ENCODE data around the gene UBE2M. TPM values are rescaled to one million over a fixed set of nuclear protein-coding genes. Genes with fewer than 3 reads are reported as not detected.

UBE2M gene
- total RNA-seq, 1 experiment from 2014 or later = 127 TPM

DNA sequence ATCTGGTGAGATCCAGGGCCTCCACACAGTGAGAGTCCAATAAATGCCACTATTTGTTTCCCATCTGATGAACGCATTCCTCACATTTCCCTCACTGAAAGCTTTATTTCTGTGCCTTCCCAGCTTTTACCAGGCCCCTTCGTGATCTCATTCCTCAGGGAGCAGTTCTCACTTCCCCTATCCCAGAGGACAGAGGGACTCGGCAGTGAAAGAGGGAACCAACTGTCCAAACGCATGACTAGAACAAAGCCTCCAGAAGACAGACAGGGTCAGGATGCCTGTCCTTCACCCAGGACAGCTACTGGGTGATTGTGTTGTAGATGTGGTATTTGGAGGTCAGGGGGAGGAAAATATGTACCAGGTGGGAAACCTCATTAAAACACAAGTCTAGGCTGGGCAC, 36.8 kb downstream of the UBE2M start:
- Histone ChIP-seq H2AFZ (ENCODE audit: low read length) (no peak overlapping the region), H3K14ac (ENCODE audit: insufficient read depth, low read length) (no peak overlapping the region), H3K79me2 (ENCODE audit: insufficient read depth, low read length) (peaks cover 2% of the 10 kb centered on the region; the same call in 1 of the 2 replicates), H3K79me1 (ENCODE audit: insufficient read depth, low read depth, low read length, poor library complexity, severe bottlenecking) (no peaks in the 10 kb centered on the region), H3K4me1 (ENCODE audit: insufficient read depth, low read length) (peaks cover 6% of the 10 kb centered on the region; the same call in 1 of the 2 replicates), H3K4ac (ENCODE audit: low read depth, low read length) (no peak overlapping the region), H3K56ac (ENCODE audit: insufficient read length, low read depth, low read length) (no peak overlapping the region), H3K27ac (ENCODE audit: insufficient read length, low read depth, low read length) (no peak overlapping the region), H2AK5ac (ENCODE audit: insufficient read length, low read length) (no peak overlapping the region), H4K8ac (replicated peaks; ENCODE audit: insufficient read length, low read depth, low read length) (no peak overlapping the region), H3T11ph (ENCODE audit: low read length) (no peak overlapping the region), H3K23ac (ENCODE audit: insufficient read length, low read depth, low read length) (no peak overlapping the region), H2BK120ac (ENCODE audit: low read depth, low read length, poor library complexity, severe bottlenecking) (no peak overlapping the region), H3K23me2 (ENCODE audit: insufficient read length, low read depth, low read length, poor library complexity, severe bottlenecking) (peaks cover 19% of the 10 kb centered on the region), H2BK20ac (ENCODE audit: low read depth, low read length, poor library complexity, severe bottlenecking) (no peak overlapping the region), H4K91ac (ENCODE audit: insufficient read length, low read depth, low read length) (no peak overlapping the region), H2BK12ac (ENCODE audit: insufficient read length, low read depth, low read length) (no peak overlapping the region), H3K27me3 (ENCODE audit: insufficient read depth, low read length) (no peaks in the 10 kb centered on the region), H4K5ac (ENCODE audit: insufficient read length, low read depth, low read length) (no peak overlapping the region), H4K20me1 (ENCODE audit: control insufficient read depth, insufficient read depth, insufficient read length) (no peaks in the 10 kb centered on the region), H3K4me2 (ENCODE audit: insufficient read depth, insufficient read length, low read length) (no peak overlapping the region), H2BK15ac (ENCODE audit: low read depth, low read length) (no peak overlapping the region), H3K9ac (ENCODE audit: extremely low read depth, insufficient read length, low read length) (no peak overlapping the region), H3K9me3 (ENCODE audit: control insufficient read depth, low read depth, low read length) (no peaks in the 10 kb centered on the region), H2BK5ac (ENCODE audit: insufficient read length, low read length) (no peak overlapping the region), H3K18ac (ENCODE audit: insufficient read length, low read depth, low read length) (no peak overlapping the region)
- peak overlapping the region in 1 of 2 experiments; percentile 63; a peak in 1 of 5 replicates for H3K4me3 Mint-ChIP-seq
- H3K27ac Mint-ChIP-seq = peak overlapping the region in 2 of 3 experiments; percentile 46 to 64; a peak in 3 of 7 replicates
- peaks cover 0 to 3% of the 10 kb centered on the region in 2 experiments; a peak in 1 of 5 replicates for H3K9me3 Mint-ChIP-seq
- peaks cover 2 to 7% (median 4%) of the 10 kb centered on the region in 3 experiments; a peak in 6 of 7 replicates for H3K36me3 Mint-ChIP-seq (ENCODE audit: insufficient read depth in 1 of 3, low read depth in 3 of 3)
- H3K27me3 Mint-ChIP-seq (ENCODE audit: low read depth) = no peaks in the 10 kb centered on the region
- peak; percentile 30 for DNase-seq
- WGBS (ENCODE audit: extremely low coverage, insufficient read length, low lambda C conversion rate) = no CpG with 5 or more reads among the region's 4 CpGs
- peaks cover 42% of the 10 kb centered on the region in 2 experiments for H3K4me1 Mint-ChIP-seq
- TF ChIP-seq, protein P1, sequence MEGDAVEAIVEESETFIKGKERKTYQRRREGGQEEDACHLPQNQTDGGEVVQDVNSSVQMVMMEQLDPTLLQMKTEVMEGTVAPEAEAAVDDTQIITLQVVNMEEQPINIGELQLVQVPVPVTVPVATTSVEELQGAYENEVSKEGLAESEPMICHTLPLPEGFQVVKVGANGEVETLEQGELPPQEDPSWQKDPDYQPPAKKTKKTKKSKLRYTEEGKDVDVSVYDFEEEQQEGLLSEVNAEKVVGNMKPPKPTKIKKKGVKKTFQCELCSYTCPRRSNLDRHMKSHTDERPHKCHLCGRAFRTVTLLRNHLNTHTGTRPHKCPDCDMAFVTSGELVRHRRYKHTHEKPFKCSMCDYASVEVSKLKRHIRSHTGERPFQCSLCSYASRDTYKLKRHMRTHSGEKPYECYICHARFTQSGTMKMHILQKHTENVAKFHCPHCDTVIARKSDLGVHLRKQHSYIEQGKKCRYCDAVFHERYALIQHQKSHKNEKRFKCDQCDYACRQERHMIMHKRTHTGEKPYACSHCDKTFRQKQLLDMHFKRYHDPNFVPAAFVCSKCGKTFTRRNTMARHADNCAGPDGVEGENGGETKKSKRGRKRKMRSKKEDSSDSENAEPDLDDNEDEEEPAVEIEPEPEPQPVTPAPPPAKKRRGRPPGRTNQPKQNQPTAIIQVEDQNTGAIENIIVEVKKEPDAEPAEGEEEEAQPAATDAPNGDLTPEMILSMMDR (conservative IDR thresholded peaks at IDR 0.05) = no peak

Data from H9 (cell line).